IPS-18c (cell line): Measurements from ENCODE around the gene LEMD1.
A peak's percentile ranks its signal among the peaks of the same experiment; 100 is the strongest.

Source experiments
- H3K4me3 ChIP-seq: 2 replicates; pipeline ENCODE4 v1.7.0; 2013; ENCODE audit warnings: low read depth, mild to moderate bottlenecking, low read length, moderate library complexity; ENCODE audit not compliant: insufficient read depth
- H3K9me3 ChIP-seq: one replicate; pipeline ENCODE4 v1.6.1; 2013; ENCODE audit warnings: mild to moderate bottlenecking, low read length, moderate library complexity; ENCODE audit not compliant: control insufficient read depth, insufficient read depth

The LEMD1 gene

GRCh38 chr1:205421798-205422197 lies at the start of gene LEMD1:
Gene LEMD1, minus strand, starts transcription at chr1:205422056. Its CDS starts 1,520 bp downstream, at chr1:205420536.
- no peaks in the 10 kb centered on the region for H3K9me3 ChIP-seq
- H3K4me3 ChIP-seq = no peak within 1 kb of the TSS

- no peaks in the 10 kb centered on the region for H3K9me3 ChIP-seq
- H3K4me3 ChIP-seq = no peak overlapping the region
These were observed 48.3 kb upstream of the LEMD1 start for GRCh38 chr1:205470131-205470530.

- Histone ChIP-seq H3K9me3 (no peaks in the 10 kb centered on the region), H3K4me3 (no peak overlapping the region)
These were observed 44.9 kb upstream of the LEMD1 start for GRCh38 chr1:205466595-205467220.

GRCh38 chr1:205465392-205465791 lies 43.5 kb upstream of the LEMD1 start:
- no peak overlapping the region for H3K4me3 ChIP-seq
- no peaks in the 10 kb centered on the region for H3K9me3 ChIP-seq

- no peak overlapping the region for H3K4me3 ChIP-seq
- H3K9me3 ChIP-seq = no peaks in the 10 kb centered on the region
These were observed 37.1 kb upstream of the LEMD1 start for GRCh38 chr1:205458777-205459566.

- Histone ChIP-seq H3K9me3 (no peaks in the 10 kb centered on the region), H3K4me3 (peak overlapping the region; percentile 88)
These were observed 35.3 kb upstream of the LEMD1 start for GRCh38 chr1:205456868-205457745.

- Histone ChIP-seq H3K4me3 (peak overlapping the region; percentile 88), H3K9me3 (no peaks in the 10 kb centered on the region)
These were observed 34.6 kb upstream of the LEMD1 start for GRCh38 chr1:205456383-205456867.

- Histone ChIP-seq H3K9me3 (no peaks in the 10 kb centered on the region), H3K4me3 (peak within 1 kb of the TSS; percentile 88)
These were observed 33.9 kb upstream of the LEMD1 start, which contains the start of gene BLACAT1 for GRCh38 chr1:205455581-205456382. Gene BLACAT1, minus strand, starts transcription at chr1:205456045.

- H3K9me3 ChIP-seq = no peaks in the 10 kb centered on the region
- peak overlapping the region; percentile 88 for H3K4me3 ChIP-seq
These were observed 33.1 kb upstream of the LEMD1 start for GRCh38 chr1:205454903-205455335.

GRCh38 chr1:205453466-205453865 lies 31.6 kb upstream of the LEMD1 start:
- H3K4me3 ChIP-seq = no peak overlapping the region
- H3K9me3 ChIP-seq = no peaks in the 10 kb centered on the region

GRCh38 chr1:205452933-205453332 lies 31.1 kb upstream of the LEMD1 start:
- Histone ChIP-seq H3K4me3 (no peak overlapping the region), H3K9me3 (no peaks in the 10 kb centered on the region)

- no peaks in the 10 kb centered on the region for H3K9me3 ChIP-seq
- H3K4me3 ChIP-seq = no peak overlapping the region
These were observed 30.5 kb upstream of the LEMD1 start for GRCh38 chr1:205452364-205452763.

GRCh38 chr1:205451759-205452164 lies 29.9 kb upstream of the LEMD1 start:
- Histone ChIP-seq H3K4me3 (no peak overlapping the region), H3K9me3 (no peaks in the 10 kb centered on the region)

GRCh38 chr1:205451202-205451601 lies 29.3 kb upstream of the LEMD1 start:
- H3K4me3 ChIP-seq = 0 out of 2 replicates have a peak overlapping the region, but pooled peaks have one; percentile 22
- no peaks in the 10 kb centered on the region for H3K9me3 ChIP-seq

- Histone ChIP-seq H3K9me3 (no peaks in the 10 kb centered on the region), H3K4me3 (0 out of 2 replicates have a peak overlapping the region, but pooled peaks have one; percentile 16)
These were observed 28.6 kb upstream of the LEMD1 start for GRCh38 chr1:205450448-205450847.

GRCh38 chr1:205449750-205450443 lies 28.0 kb upstream of the LEMD1 start:
- Histone ChIP-seq H3K4me3 (peak overlapping the region; percentile 42), H3K9me3 (no peaks in the 10 kb centered on the region)
